Right hindlimb (tissue), 1 donor: ENCODE results near the gene GALR1.
"Not testable (repeated sequence)": the region's sequence is repeated elsewhere in the genome, so short reads cannot be mapped to it uniquely, and the experiment has no call there.

Experiments
- DNase-seq: peaks from one replicate; pipeline ENCODE4 v3.0.0-alpha.2; 2018

The GALR1 gene

GRCh38 chr18:77249569-77250500, at the start of gene GALR1:
TSS of gene GALR1 (plus strand) at chr18:77249848. CDS start at chr18:77250549, 701 bp downstream.
- peak; percentile 28 for DNase-seq

GRCh38 chr18:77201506-77201905, 48.1 kb upstream of the GALR1 start:
- DNase-seq: no peak

GRCh38 chr18:77202329-77202728, 47.3 kb upstream of the GALR1 start:
- DNase-seq: no peak

- no peak for DNase-seq
These were observed 46.6 kb upstream of the GALR1 start for GRCh38 chr18:77203071-77203470.

GRCh38 chr18:77203851-77204250, 45.8 kb upstream of the GALR1 start:
- DNase-seq: no peak

- DNase-seq: no peak
These were observed 43.9 kb upstream of the GALR1 start for GRCh38 chr18:77205769-77206168.

GRCh38 chr18:77206676-77207374, 42.8 kb upstream of the GALR1 start:
- no peak for DNase-seq

- peak; percentile 64 for DNase-seq
These were observed 42.1 kb upstream of the GALR1 start for GRCh38 chr18:77207540-77207939.

GRCh38 chr18:77208964-77209363, 40.7 kb upstream of the GALR1 start:
- peak; percentile 41 for DNase-seq

GRCh38 chr18:77209587-77209986, 40.1 kb upstream of the GALR1 start:
- DNase-seq: no peak

GRCh38 chr18:77210249-77210648, 39.4 kb upstream of the GALR1 start:
- no peak for DNase-seq

- DNase-seq: no peak
These were observed 31.0 kb upstream of the GALR1 start for GRCh38 chr18:77218642-77219041.

- no peak for DNase-seq
These were observed 28.9 kb upstream of the GALR1 start for GRCh38 chr18:77220726-77221125.

GRCh38 chr18:77222464-77222863, 27.2 kb upstream of the GALR1 start:
- no peak for DNase-seq

GRCh38 chr18:77223221-77223639, 26.4 kb upstream of the GALR1 start:
- no peak for DNase-seq

GRCh38 chr18:77223653-77224052, 26.0 kb upstream of the GALR1 start:
- DNase-seq: no peak

GRCh38 chr18:77230645-77231044, 19.0 kb upstream of the GALR1 start:
- no peak for DNase-seq

- no peak for DNase-seq
These were observed 14.9 kb upstream of the GALR1 start for GRCh38 chr18:77234504-77235365.

- not testable (repeated sequence) for DNase-seq
These were observed 10.4 kb upstream of the GALR1 start for GRCh38 chr18:77239285-77239684.

GRCh38 chr18:77248873-77249568, 627 bp upstream of the GALR1 start:
- no peak for DNase-seq

GRCh38 chr18:77250501-77250925, 865 bp downstream of the GALR1 start:
- DNase-seq: no peak
